Putamen (tissue), 1 donor: ENCODE results near the gene CLOCK.

Experiments
- DNase-seq: peaks from one replicate; pipeline ENCODE4 v3.0.0-alpha.2; 2016; ENCODE audit warnings: low spot score

The CLOCK gene

DNA sequence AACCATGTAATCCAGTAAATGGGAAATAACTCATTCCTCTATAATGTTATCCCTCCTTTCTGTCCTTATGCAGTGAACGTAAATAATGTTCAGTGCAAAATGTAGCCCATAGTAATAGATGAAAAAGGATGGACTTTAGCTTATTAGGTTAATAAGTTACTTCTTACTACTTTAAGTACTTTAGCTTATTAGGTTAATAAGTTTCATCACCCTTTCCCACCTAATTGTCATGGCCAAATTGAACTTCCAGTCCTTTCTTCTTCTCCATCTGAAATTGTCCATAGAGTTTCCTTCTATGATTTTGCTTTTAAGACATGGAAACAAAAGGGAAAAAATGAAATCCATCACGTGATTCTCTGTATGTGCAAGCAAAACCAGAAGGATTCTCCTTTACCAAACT lies 166.1 kb downstream of the CLOCK start:
- no peak for DNase-seq

DNA sequence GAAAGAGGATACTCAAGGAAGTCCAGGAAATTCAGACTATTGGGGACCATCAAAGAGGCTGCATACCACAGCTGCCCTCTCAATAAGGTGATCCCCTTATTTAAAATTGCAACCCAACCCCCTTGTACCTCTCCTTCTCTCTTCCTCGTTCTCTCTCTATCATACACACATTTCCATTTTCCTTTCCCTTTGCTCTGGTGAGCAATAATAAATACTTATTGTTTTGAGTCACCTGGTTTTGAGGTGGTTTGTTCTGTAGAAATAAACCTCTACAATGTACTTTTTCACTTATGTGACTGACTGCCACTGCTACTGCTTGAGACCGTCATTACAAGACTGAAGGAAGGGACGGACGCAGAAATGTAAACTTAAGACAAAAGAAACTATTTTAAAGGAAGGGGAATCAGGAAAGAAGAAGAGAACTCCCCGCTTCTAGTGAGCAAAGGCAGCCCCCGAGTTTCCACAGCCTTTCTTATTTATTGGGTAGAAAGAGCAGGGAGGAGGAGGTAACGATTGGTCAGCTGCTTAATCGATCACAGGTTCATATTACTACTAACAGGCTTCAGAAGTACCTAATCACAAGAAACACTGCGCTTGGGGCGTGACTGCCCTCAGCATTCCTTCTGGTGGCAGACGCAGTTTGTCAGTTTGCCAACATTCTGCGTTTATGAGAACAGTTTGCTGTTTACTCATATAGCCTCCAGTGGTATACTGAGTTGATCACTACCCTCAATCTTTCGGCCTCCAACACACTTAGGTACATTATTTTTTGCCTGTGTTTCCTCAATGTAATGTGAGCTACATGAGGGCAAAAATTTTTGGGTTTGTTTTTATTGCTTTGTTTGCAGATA lies 167.9 kb downstream of the CLOCK start:
- DNase-seq: no peak
